Lower leg skin (tissue), 3 donors: ENCODE results near the gene SLC5A5.

Experiments
- POLR2A ChIP-seq, 2 donors: fragments of 450-650 bp; IDR thresholded peaks; one replicate each; pipeline ENCODE4 v1.6.1; 2016 to 2017; ENCODE audit warnings: antibody characterized with exemption in 2 of 2, mild to moderate bottlenecking in 1 of 2, moderate library complexity in 1 of 2
- TF ChIP-seq, protein P1 (sequence below), 3 donors: fragments of 450-650 bp; IDR thresholded peaks; one replicate each; pipeline ENCODE4 v1.5.1; 2016; ENCODE audit warnings: antibody characterized with exemption in 3 of 3, mild to moderate bottlenecking in 3 of 3, moderate library complexity in 2 of 3

DNA sequence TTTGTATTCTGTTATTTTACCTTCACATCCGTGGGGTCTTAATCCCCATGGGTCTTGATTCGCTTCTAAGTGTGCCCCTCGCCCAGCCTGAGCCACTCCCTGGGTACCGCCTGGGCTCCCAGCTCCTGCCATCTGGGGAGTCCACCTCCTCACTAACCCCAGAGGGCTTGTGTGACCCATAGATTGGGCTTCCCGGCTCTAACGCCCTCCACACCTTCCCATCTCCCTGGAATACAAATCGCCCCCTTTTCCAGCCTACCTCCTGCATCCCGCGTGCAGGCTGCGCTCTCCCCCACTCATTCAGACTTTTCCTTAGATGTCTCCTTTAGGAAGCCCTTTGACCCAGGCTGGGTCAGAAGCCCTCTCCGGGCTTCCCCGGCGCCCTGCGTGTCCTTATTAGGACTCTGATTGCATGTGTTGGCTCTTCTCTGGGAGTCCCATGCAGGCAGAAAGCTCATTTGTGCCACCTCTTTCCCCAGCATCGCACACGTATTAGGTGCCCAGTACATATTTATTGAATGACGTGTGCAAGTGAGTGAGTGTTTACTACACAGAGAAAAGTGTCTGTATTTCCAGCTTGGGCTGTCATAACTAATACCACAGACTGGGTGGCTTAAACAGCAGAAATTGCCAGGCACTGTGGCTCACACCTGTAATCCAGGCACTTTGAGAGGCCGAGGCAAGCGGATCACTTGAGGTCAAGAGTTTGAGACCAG, 61.8 kb downstream of the SLC5A5 start:
- TF ChIP-seq, protein P1, sequence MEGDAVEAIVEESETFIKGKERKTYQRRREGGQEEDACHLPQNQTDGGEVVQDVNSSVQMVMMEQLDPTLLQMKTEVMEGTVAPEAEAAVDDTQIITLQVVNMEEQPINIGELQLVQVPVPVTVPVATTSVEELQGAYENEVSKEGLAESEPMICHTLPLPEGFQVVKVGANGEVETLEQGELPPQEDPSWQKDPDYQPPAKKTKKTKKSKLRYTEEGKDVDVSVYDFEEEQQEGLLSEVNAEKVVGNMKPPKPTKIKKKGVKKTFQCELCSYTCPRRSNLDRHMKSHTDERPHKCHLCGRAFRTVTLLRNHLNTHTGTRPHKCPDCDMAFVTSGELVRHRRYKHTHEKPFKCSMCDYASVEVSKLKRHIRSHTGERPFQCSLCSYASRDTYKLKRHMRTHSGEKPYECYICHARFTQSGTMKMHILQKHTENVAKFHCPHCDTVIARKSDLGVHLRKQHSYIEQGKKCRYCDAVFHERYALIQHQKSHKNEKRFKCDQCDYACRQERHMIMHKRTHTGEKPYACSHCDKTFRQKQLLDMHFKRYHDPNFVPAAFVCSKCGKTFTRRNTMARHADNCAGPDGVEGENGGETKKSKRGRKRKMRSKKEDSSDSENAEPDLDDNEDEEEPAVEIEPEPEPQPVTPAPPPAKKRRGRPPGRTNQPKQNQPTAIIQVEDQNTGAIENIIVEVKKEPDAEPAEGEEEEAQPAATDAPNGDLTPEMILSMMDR (IDR thresholded peaks at IDR 0.05): no peak
- TF ChIP-seq POLR2A (IDR thresholded peaks at IDR 0.05): no peak
